ENCODE results near the gene GLYATL1B. TPM values are rescaled to one million over a fixed set of nuclear protein-coding genes. Genes with fewer than 3 reads are reported as not detected.

GLYATL1B gene
- total and polyA plus RNA-seq, 2 of the 8 experiments (the other 6 are each of a cell fraction or from before 2014, with no cell fraction given) = not detected

DNA sequence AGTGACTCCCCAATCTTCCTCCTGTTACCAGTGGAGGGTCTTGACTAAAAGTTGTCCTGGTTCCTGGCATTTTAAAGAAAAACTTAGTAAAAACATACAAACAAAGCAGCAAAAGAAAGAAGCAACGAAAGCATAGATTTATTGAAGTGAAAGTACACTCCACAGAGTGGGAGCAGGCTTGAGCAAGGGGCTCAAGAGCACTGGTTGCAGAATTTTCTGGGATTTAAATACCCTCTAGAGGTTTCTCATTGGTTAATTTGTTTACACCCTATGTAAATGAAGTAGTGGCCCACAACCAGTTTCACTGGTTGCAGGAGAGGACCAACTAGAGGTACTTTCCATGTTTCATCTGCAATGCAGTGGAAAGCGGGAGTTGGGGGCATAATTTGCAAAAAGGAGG lies 31.7 kb downstream of the GLYATL1B start:
- peaks cover 3 to 69% (median 22%) of the 10 kb centered on the region in 4 experiments; a peak in 5 of 8 replicates for H3K36me3 ChIP-seq (ENCODE audit: control insufficient read depth in 2 of 4, insufficient read depth in 4 of 4, low read length in 3 of 4)
- CTCF ChIA-PET (ENCODE audit: partially characterized antibody) = no interaction called here
- TF ChIP-seq CTCF (IDR thresholded peaks at IDR 0.05; ENCODE audit: control extremely low read depth in 1 of 3, insufficient read depth in 1 of 3, low read depth in 1 of 3, low read length in 3 of 3) (no peak), KDM4A (IDR thresholded peaks at IDR 0.05; ENCODE audit: low read depth, low read length, severe bottlenecking) (no peak), SP1 (IDR thresholded peaks at IDR 0.05; ENCODE audit: low read depth, low read length) (no peak), EGR1 (IDR thresholded peaks at IDR 0.05; ENCODE audit: borderline replicate concordance, low read depth, low read length) (no peak), TAF1 (IDR thresholded peaks at IDR 0.05; ENCODE audit: low read depth, low read length) (no peak), FOSL1 (IDR thresholded peaks at IDR 0.05; ENCODE audit: insufficient read depth, low read depth, low read length) (no peak), SIN3A (conservative IDR thresholded peaks at IDR 0.05 in 1 of 2, IDR thresholded peaks at IDR 0.05 in 1 of 2; ENCODE audit: low read depth in 1 of 2, low read length in 2 of 2) (no peak)

More for the DNA sequence above, 31.7 kb downstream of the GLYATL1B start:
- Histone ChIP-seq H2BK120ac (replicated peaks; ENCODE audit: low read depth, low read length) (no peak overlapping the region), H3K56ac (replicated peaks; ENCODE audit: insufficient read length, low read depth, low read length) (no peak overlapping the region), H3K9ac (replicated peaks in 1 of 4; ENCODE audit: extremely low read depth in 1 of 4, low read depth in 3 of 4, low read length in 3 of 4) (no peak overlapping the region), H3K27me3 (replicated peaks in 1 of 4; ENCODE audit: control insufficient read depth in 3 of 4, extremely low read depth in 1 of 4, insufficient read depth in 3 of 4, low read length in 3 of 4) (no peaks in the 10 kb centered on the region), H4K5ac (ENCODE audit: insufficient read length, low read depth, low read length) (no peak overlapping the region), H3K4me2 (ENCODE audit: insufficient read depth in 1 of 2, low read depth in 2 of 2, low read length in 2 of 2) (no peak overlapping the region), H4K91ac (replicated peaks; ENCODE audit: insufficient read length, low read length) (no peak overlapping the region), H3K14ac (ENCODE audit: insufficient read length) (no peak overlapping the region), H2BK20ac (ENCODE audit: low read length) (no peak overlapping the region), H3K27ac (ENCODE audit: low read depth, low read length) (no peak overlapping the region), H3K79me2 (ENCODE audit: control insufficient read depth in 1 of 2, insufficient read depth in 2 of 2, low read length in 2 of 2) (no peaks in the 10 kb centered on the region), H2BK15ac (ENCODE audit: low read length) (no peak overlapping the region), H4K20me1 (replicated peaks in 1 of 2; ENCODE audit: control insufficient read depth in 1 of 2, insufficient read depth in 2 of 2, low read length in 2 of 2) (peaks cover 0 to 2% of the 10 kb centered on the region in 2 experiments), H3K4me3 (ENCODE audit: extremely low read depth in 1 of 4, insufficient read depth in 2 of 4, low read depth in 3 of 4, low read length in 4 of 4) (no peak overlapping the region), H3K4ac (replicated peaks; ENCODE audit: insufficient read length, low read depth, low read length) (no peak overlapping the region), H3K4me1 (replicated peaks in 1 of 4; ENCODE audit: control insufficient read depth in 3 of 4, insufficient read depth in 4 of 4, low read length in 3 of 4) (no peaks in the 10 kb centered on the region), H2BK12ac (ENCODE audit: low read depth, low read length) (no peak overlapping the region), H3K23me2 (ENCODE audit: low read depth, low read length) (no peaks in the 10 kb centered on the region), H4K8ac (ENCODE audit: extremely low read depth, insufficient read depth, low read length) (no peak overlapping the region), H3K9me3 (ENCODE audit: insufficient read depth in 2 of 2, low read depth in 1 of 2, low read length in 1 of 2) (peaks cover 17 to 26% of the 10 kb centered on the region in 2 experiments), H2BK5ac (ENCODE audit: low read depth, low read length) (no peak overlapping the region), H3K79me1 (ENCODE audit: low read depth, low read length) (no peaks in the 10 kb centered on the region), H2AK5ac (ENCODE audit: low read depth, low read length) (no peak overlapping the region), H2AFZ (ENCODE audit: low read length) (no peak overlapping the region), H3K23ac (ENCODE audit: insufficient read length) (no peak overlapping the region), H3K18ac (ENCODE audit: extremely low read depth, low read length) (no peak overlapping the region)
- 95% methylated on average over 2 of the region's 2 CpGs; no CpG with 5 or more reads in 1 of the 2 experiments for WGBS, 2 experiments (ENCODE audit: extremely low coverage in 1 of 2, insufficient coverage in 1 of 2, insufficient read length in 1 of 2, insufficient replicate concordance in 2 of 2, low coverage in 1 of 2, low lambda C conversion rate in 2 of 2, missing lambda C conversion rate in 1 of 2)
- POLR2A ChIA-PET (ENCODE audit: partially characterized antibody) = no interaction called here
- DNase-seq (ENCODE audit: low read depth in 1 of 2, low spot score in 2 of 2) (no peak), FAIRE-seq (no peak)

Data from H1 (cell line).